HG02798 (cell line): Measurements from ENCODE around the gene RALGAPB.
"Not testable (repeated sequence)": the region's sequence is repeated elsewhere in the genome, so short reads cannot be mapped to it uniquely, and the experiment has no call there.

Experiments
- ATAC-seq: cut with Tn5 transposase; IDR thresholded peaks from one replicate; pipeline ENCODE4 v1.9.1; 2021; ENCODE audit warnings: mild to moderate bottlenecking; ENCODE audit not compliant: unreplicated experiment, poor library complexity

The RALGAPB gene

GRCh38 chr20:38581013-38581412 lies 108.4 kb downstream of the RALGAPB start, which contains the start of gene ADIG:
ADIG (plus strand) TSS chr20:38581197; CDS start chr20:38581251, 54 bp downstream.
- ATAC-seq, result no peak

DNA sequence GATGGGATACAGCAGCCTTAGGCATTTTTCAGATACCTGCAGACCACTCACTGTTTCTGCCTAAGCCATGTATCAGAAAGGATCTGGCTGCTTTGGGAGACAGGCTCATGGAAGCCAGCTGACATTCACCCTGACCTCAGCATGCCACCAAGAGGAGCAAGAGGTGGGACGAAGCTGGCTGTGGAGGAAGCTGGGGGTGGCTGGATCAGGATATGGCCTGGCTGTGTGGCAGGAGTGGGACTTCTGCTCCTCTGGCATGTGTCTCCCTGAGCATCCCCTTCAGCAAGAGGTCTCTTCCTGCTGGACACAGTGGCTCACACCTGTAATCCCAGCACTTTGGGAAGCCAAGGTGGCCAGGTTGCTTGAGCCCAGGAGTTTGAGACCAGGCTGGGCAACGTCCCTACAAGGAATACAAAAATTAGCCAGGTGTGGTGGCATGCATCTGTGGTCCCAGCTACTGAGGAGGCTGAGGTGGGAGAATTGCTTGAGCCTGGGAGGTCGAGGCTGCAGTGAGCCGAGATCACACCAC lies 109.3 kb downstream of the RALGAPB start:
- ATAC-seq, result no peak

DNA sequence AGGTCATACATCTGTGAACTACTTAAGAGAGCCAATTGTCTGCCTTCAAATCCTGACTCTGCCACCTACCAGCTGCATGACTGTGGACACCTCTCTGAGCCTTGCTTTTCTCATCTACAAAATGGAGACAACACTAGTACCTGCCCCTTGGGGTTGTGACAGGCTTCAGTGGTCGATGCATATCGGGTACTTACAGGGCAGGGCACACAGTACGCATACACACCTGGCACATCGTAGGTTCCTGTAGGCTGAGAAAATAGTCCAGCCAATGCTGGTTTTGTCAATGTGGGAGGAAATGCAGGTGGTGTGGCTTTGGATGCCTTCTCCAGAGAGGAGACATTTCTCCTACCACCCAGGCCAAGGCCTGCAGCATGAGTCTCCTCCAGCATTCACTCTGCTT lies 110.7 kb downstream of the RALGAPB start:
- ATAC-seq, result no peak

DNA sequence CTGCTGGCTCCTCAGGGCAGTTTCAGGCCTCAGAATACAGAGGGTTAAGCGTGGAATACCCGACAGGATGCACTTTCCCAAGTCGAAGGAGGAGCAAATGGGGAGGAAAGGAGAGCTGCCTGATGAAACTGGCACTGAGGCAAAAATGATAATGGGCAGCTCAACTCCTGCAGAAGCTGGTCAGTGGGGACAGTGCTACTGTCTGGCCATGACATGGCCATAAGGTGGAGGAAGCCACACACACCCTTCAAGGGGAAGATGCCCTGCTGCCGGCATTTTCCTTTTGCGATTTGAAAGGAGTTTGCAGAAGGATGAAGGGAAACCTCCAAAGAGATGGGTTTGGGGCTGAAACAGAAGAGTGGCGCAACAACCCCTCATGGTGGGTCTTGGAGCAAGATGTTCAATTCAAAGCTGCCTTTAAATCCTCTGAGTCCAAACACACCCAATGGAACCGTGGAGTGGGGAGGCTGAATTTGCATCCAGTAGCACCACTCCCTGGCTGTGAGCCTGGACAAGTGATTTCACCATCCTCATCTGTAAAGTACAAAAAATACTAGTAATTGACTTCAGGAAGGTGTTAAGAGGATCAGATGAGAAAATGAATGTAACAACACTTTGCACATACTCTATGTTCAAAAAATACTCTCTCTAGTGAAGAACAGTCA lies 111.6 kb downstream of the RALGAPB start:
- ATAC-seq, result no peak

DNA sequence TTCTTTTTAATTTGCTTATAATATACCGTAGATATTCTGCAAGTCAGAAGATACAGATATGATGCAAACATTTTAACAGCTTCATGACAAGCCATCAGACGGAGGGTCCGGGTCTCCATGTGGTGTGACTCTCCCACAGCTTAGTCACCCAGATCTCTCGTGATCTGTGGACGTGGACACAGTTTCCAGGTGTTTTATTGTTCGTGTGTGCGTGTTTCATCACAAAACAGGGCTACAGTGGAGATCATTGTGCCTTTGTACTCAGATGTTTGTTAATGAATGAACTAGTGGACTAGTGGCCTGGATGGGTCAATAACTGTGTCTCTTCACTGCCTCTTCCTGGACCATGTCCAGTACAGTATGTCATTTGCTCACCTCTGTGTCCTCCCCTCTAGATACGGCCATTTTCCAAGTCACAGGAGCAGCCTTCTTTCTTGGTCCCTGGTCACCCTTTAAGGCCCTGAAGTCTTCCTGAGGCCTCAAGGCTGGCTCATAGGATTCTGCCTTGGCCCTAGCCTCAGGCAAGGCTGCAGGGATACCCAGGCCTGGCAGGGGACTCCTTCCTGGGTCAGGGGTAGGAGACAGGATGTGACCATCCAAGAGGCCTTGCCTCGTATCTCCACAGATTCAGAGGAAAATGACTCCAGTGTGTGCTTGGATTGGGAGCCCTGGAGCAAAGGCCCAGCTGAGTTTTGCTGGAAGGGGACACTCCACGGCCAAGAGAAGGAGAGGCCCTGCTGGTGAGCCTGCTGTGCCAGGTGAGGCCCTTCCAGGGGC lies 112.9 kb downstream of the RALGAPB start:
- ATAC-seq, result no peak

DNA sequence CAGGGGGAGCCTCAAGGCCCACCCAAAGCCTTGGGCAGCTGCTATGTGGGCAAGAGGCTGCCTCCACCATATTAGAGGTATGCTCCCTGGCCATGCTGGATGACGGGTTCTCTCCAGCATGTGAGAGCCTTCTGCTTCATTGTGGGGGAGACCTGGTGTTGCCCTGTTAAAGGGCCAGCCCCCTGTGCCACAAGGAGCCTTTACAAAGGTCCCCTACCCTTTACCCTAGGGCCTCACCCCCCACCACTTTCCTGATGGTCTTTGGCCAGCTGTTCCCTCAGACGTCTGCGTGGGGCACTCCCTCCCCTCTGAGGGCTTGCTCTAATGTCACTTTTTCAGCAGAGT lies 113.5 kb downstream of the RALGAPB start:
- no peak for ATAC-seq

DNA sequence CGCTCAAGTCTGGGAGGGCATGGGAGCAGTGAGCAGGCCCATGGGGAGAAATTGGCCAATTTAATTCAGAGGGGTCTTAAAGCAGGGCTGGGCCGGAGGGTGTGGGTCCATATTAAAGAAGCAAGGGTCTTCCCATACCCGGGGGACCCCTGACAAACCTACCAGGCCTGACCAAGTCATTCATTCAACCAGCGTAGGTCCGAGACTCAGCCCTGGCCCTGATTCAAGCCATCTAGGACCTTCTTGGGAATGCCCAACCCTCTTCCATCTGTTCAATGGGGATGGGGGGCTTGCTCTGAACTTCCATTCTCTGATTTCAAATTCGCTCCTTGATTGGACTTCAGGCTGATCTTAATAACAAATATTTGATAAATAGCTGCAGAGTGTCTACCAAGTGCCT lies 115.7 kb downstream of the RALGAPB start:
- no peak for ATAC-seq

DNA sequence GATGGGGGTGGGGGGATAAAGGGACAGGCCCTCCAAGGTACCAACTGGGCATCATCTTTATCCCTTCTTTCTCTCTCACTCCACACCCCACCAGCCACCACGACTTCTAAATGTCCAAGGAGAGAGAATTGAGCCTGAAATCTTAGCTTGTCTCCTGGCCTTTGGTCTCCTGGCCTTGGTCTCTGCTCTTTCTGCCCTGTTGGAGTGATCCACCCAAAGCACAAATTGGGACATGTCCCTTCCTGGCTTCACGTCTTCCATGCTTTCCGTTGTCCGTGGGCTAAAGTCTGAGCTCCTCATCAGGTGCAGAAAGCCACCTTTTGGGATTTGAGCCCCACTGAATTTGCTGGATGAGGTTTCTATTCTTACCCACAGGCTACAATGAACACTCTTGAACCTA lies 116.7 kb downstream of the RALGAPB start:
- no peak for ATAC-seq

- no peak for ATAC-seq
Measured at GRCh38 chr20:38589967-38590675, 117.5 kb downstream of the RALGAPB start.

GRCh38 chr20:38590676-38591473 lies 118.2 kb downstream of the RALGAPB start:
- ATAC-seq, result no peak

GRCh38 chr20:38591474-38592410 lies 119.1 kb downstream of the RALGAPB start:
- ATAC-seq, result no peak

- not testable (repeated sequence) for ATAC-seq
Measured at GRCh38 chr20:38592411-38592790, 119.8 kb downstream of the RALGAPB start.

GRCh38 chr20:38594281-38594680 lies 121.6 kb downstream of the RALGAPB start:
- ATAC-seq, result not testable (repeated sequence)

DNA sequence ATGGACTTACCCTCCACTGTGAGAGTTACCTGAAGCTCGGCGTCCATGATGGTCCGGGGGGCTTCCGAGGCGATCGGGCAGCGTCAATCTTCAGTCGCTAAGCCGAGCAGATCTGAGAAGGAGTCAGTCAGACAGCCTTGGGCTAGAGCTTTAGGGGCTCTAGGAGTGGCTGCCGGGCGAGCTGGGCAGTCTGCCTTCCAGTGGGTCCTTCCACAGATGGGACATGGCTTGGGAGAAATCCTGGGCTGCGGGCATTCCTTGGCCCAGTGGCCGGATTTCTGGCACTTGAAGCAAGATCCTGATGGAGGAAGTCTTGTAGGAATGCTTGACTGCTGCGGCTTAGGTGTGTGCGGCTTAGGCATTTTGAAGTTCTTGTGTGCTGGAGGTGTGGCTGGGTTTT lies 123.2 kb downstream of the RALGAPB start:
- ATAC-seq, result not testable (repeated sequence)

- no peak for ATAC-seq
Measured at GRCh38 chr20:38599410-38599882, 126.8 kb downstream of the RALGAPB start.

GRCh38 chr20:38600057-38600456 lies 127.4 kb downstream of the RALGAPB start:
- no peak for ATAC-seq

DNA sequence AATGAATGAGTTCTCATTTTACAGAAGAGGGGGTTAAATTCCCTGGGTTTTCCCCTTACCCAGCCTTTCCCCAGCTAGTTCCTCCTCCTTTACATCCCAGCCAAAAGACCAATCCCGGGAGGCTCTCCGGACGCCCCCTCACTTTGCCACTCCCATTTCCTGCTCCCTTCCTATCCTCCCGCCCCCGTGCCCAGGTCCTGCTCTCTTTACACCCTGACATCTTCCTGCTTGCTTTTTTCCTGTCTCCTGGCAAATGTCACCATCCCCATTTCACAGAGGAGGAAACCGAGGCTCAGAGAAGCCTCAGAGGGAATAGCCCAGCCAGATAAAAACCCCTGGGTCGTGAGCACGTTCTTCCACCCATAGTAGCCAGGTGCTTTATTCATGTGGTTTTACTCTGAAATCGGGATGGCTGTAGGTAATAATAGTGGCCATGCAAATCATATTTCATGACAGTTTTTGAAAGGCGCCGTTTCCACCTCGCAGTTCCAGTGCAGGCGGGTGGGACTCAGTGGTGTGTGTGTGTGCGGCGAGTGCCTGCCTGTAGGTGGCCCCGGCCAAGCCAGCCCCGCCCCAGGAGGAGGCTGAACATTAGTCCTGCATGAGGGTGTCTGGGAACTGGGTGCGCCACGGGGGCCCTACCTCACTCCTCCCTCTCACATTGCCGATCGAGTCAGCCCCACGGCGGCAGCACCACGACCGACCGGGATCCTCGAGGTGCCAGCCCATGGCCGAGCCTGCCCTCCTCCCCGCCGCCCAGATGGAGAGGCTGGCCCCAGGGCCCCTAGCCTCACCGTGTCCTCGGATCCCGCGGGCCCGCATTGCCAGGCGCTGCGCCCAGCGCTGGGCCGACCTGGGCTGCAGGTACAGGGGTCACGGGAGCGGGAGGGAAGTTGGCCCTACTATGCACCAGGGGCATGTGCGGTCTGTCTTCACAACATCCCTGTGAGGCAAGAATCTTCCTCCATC lies 128.9 kb downstream of the RALGAPB start, which contains the start of gene ARHGAP40:
Gene ARHGAP40, plus strand, starts transcription at position 594 of the 969 bp plus-strand sequence.
- no peak for ATAC-seq

DNA sequence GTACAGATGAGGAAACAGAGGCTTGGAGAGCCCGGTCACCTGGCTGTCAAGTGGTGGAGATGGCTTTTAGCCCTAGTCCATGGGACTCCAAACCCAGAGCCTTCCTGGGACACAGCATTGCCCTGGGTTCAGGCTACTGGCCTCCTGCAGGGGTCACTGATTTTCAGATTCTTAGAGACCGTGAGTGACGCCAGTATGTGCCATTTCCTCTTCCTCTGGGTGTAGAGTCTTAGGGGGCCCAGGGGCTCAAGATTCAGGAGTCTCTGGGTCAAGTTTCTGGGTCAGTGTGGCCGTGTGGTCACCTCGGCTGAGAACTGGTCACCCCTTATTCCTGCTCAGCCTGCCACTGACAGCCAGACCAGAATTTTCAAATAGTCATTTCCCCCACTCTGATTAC lies 129.5 kb downstream of the RALGAPB start:
- ATAC-seq, result no peak
